CD4-positive, alpha-beta memory T cell (primary cell): ENCODE measurements around the gene NNT. TPM values are rescaled to one million over a fixed set of nuclear protein-coding genes. Genes with fewer than 3 reads are reported as not detected.

Source experiments
- CTCF ChIA-PET: fragments of 350-600 bp; sonication (Branson Sonifier 250); formaldehyde crosslinking; loops from one replicate; lab custom pipeline; 2021; ENCODE audit warnings: inconsistent platforms; ENCODE audit not compliant: partially characterized antibody; lab: Charles Lee
- POLR2A ChIA-PET: fragments of 350-600 bp; sonication (Branson Sonifier 250); formaldehyde crosslinking; loops from one replicate; lab custom pipeline; 2021; ENCODE audit not compliant: partially characterized antibody; lab: Charles Lee
- DNase-seq, 5 donors: peaks; one replicate each; pipeline versions ENCODE4 v3.0.0 to v3.0.0-alpha.2; 2020 to 2022; ENCODE audit warnings: mixed read lengths in 1 of 5
- H3K27ac ChIP-seq: one replicate; pipeline ENCODE4 v1.7.0; 2013; ENCODE audit warnings: low read depth, low read length
- H3K27me3 ChIP-seq: 2 replicates; pipeline ENCODE4 v1.7.0; 2013; ENCODE audit warnings: mild to moderate bottlenecking, low read length, moderate library complexity; ENCODE audit not compliant: insufficient read depth
- H3K36me3 ChIP-seq: 2 replicates; pipeline ENCODE4 v1.7.0; 2013; ENCODE audit warnings: mild to moderate bottlenecking, low read length, moderate library complexity; ENCODE audit not compliant: insufficient read depth
- H3K4me1 ChIP-seq: 2 replicates; pipeline ENCODE4 v1.7.0; 2013; ENCODE audit warnings: mild to moderate bottlenecking, low read length, moderate library complexity; ENCODE audit not compliant: insufficient read depth
- H3K4me3 ChIP-seq, 2 donors: one replicate each; pipeline ENCODE4 v1.7.0; 2013; ENCODE audit warnings: low read length in 2 of 2, mild to moderate bottlenecking in 1 of 2
- H3K9me3 ChIP-seq, 2 donors: one replicate each; pipeline ENCODE4 v1.7.0; 2013; ENCODE audit warnings: low read length in 2 of 2, control low read depth in 1 of 2; ENCODE audit not compliant: control insufficient read depth in 1 of 2
- H3K27ac Mint-ChIP-seq, 7 donors: one replicate each; pipeline ENCODE4 v1.8.0; 2020 to 2021; ENCODE audit warnings: mixed read lengths in 7 of 7, mild to moderate bottlenecking in 6 of 7, inconsistent platforms in 3 of 7, moderate library complexity in 3 of 7
- H3K27me3 Mint-ChIP-seq, 2 donors: one replicate each; pipeline ENCODE4 v1.8.0; 2020 to 2021; ENCODE audit warnings: mixed read lengths in 2 of 2
- H3K36me3 Mint-ChIP-seq, 2 donors: one replicate each; pipeline ENCODE4 v1.8.0; 2020 to 2021; ENCODE audit warnings: mixed read lengths in 2 of 2, inconsistent platforms in 1 of 2, mild to moderate bottlenecking in 1 of 2
- H3K4me1 Mint-ChIP-seq, 4 donors: one replicate each; pipeline ENCODE4 v1.8.0; 2020 to 2021; ENCODE audit warnings: mixed read lengths in 4 of 4, mild to moderate bottlenecking in 1 of 4
- H3K4me3 Mint-ChIP-seq, 8 donors: one replicate each; pipeline ENCODE4 v1.8.0; 2020 to 2021; ENCODE audit warnings: mixed read lengths in 8 of 8, mild to moderate bottlenecking in 7 of 8, moderate library complexity in 6 of 8, inconsistent platforms in 3 of 8
- H3K9me3 Mint-ChIP-seq, 8 donors: one replicate each; pipeline ENCODE4 v1.8.0; 2020 to 2021; ENCODE audit warnings: mixed read lengths in 8 of 8, mild to moderate bottlenecking in 5 of 8, inconsistent platforms in 3 of 8, moderate library complexity in 1 of 8
- intact Hi-C: fragments of 100-400 bp; cut with micrococcal nuclease; formaldehyde crosslinking; loops from one replicate; pipeline ENCODE4 v1.15.1; 2023
- polyA plus RNA-seq, 2 donors: library from polyadenylated mRNA; unstranded; fragments of 300-500 nt; fragmentation: Illumina TruSeq; gene quantifications; one replicate each; pipeline ENCODE4 v1.2.3, GENCODE V29; 2021
- total RNA-seq, 2 experiments: library from RNA; stranded (reverse); gene quantifications; one replicate each; pipeline ENCODE4 v1.2.3, GENCODE V29; 2021

The NNT gene
- total and polyA plus RNA-seq, 4 experiments from 2014 or later = 47.0 to 74.7 (median 56.8) TPM

GRCh38 chr5:43675357-43675756, 72.4 kb downstream of the NNT start:
- no peaks in the 10 kb centered on the region for H3K27me3 ChIP-seq
- H3K36me3 Mint-ChIP-seq = peaks cover 29 to 35% of the 10 kb centered on the region in 2 donors
- H3K36me3 ChIP-seq = no peaks in the 10 kb centered on the region
- H3K4me3 ChIP-seq = no peak overlapping the region
- no peak overlapping the region for H3K27ac ChIP-seq
- intact Hi-C loops = no loop called here
- H3K27ac Mint-ChIP-seq = peak overlapping the region in 2 of 7 donors; percentile 43 to 50
- POLR2A ChIA-PET = interaction anchor here (1.0 kb wide), 1 partner anchor 33 kb away, joined by 3 read pairs; no protein-coding TSS in a partner anchor
- H3K4me1 Mint-ChIP-seq = peaks cover 4 to 29% (median 16%) of the 10 kb centered on the region in 4 donors
- peaks cover 13% of the 10 kb centered on the region for H3K4me1 ChIP-seq
- H3K9me3 Mint-ChIP-seq = peaks cover 0 to 2% (median 0%) of the 10 kb centered on the region in 8 donors
- H3K27me3 Mint-ChIP-seq = no peaks in the 10 kb centered on the region
- DNase-seq = no peak
- CTCF ChIA-PET = interaction anchor here (1.4 kb wide), 1 partner anchor 12 kb away, joined by 5 read pairs; no protein-coding TSS in a partner anchor
- no peak overlapping the region for H3K4me3 Mint-ChIP-seq
- no peaks in the 10 kb centered on the region for H3K9me3 ChIP-seq

GRCh38 chr5:43676083-43676840, 73.3 kb downstream of the NNT start:
- DNase-seq = peak in 1 of 5 donors; percentile 4
- no peaks in the 10 kb centered on the region for H3K27me3 Mint-ChIP-seq
- Histone ChIP-seq H3K27me3 (no peaks in the 10 kb centered on the region), H3K9me3 (no peaks in the 10 kb centered on the region), H3K4me1 (peaks cover 13% of the 10 kb centered on the region), H3K4me3 (no peak overlapping the region), H3K36me3 (no peaks in the 10 kb centered on the region), H3K27ac (no peak overlapping the region)
- ChIA-PET POLR2A (interaction anchor here (1.0 kb wide), 1 partner anchor 34 kb away, joined by 3 read pairs; no protein-coding TSS in a partner anchor), CTCF (interaction anchor here (1.1 to 1.4 kb wide), 2 partner anchors 13 to 45 kb away, joined by 3 to 5 read pairs; no protein-coding TSS in a partner anchor)
- peaks cover 27 to 32% of the 10 kb centered on the region in 2 donors for H3K36me3 Mint-ChIP-seq
- peaks cover 0 to 2% (median 0%) of the 10 kb centered on the region in 8 donors for H3K9me3 Mint-ChIP-seq
- peak overlapping the region in 2 of 8 donors; percentile 27 to 40 for H3K4me3 Mint-ChIP-seq
- peaks cover 3 to 20% (median 9%) of the 10 kb centered on the region in 4 donors for H3K4me1 Mint-ChIP-seq
- peak overlapping the region in 5 of 7 donors; percentile 23 to 54 (median 43) for H3K27ac Mint-ChIP-seq
- intact Hi-C loops = no loop called here

- H3K27ac Mint-ChIP-seq = no peak overlapping the region
- H3K4me3 ChIP-seq = no peak overlapping the region
- intact Hi-C loops = no loop called here
- no peaks in the 10 kb centered on the region for H3K36me3 ChIP-seq
- peaks cover 3 to 20% (median 8%) of the 10 kb centered on the region in 4 donors for H3K4me1 Mint-ChIP-seq
- ChIA-PET CTCF (interaction anchor here (1.1 kb wide), 1 partner anchor 46 kb away, joined by 3 read pairs; no protein-coding TSS in a partner anchor), POLR2A (no interaction called here)
- H3K4me1 ChIP-seq = peaks cover 13% of the 10 kb centered on the region
- peaks cover 24 to 29% of the 10 kb centered on the region in 2 donors for H3K36me3 Mint-ChIP-seq
- no peak overlapping the region for H3K4me3 Mint-ChIP-seq
- no peaks in the 10 kb centered on the region for H3K27me3 ChIP-seq
- H3K9me3 ChIP-seq = no peaks in the 10 kb centered on the region
- H3K9me3 Mint-ChIP-seq = no peaks in the 10 kb centered on the region
- DNase-seq = no peak
- no peaks in the 10 kb centered on the region for H3K27me3 Mint-ChIP-seq
- no peak overlapping the region for H3K27ac ChIP-seq
These were observed 74.3 kb downstream of the NNT start for GRCh38 chr5:43677253-43677652.

GRCh38 chr5:43679214-43679613, 76.2 kb downstream of the NNT start:
- H3K36me3 ChIP-seq = no peaks in the 10 kb centered on the region
- H3K27ac Mint-ChIP-seq = no peak overlapping the region
- POLR2A ChIA-PET = no interaction called here

GRCh38 chr5:43680286-43680685, 77.3 kb downstream of the NNT start:
- Histone ChIP-seq H3K4me3 (no peak overlapping the region), H3K27me3 (no peaks in the 10 kb centered on the region), H3K4me1 (peaks cover 12% of the 10 kb centered on the region), H3K9me3 (no peaks in the 10 kb centered on the region), H3K27ac (no peak overlapping the region), H3K36me3 (no peaks in the 10 kb centered on the region)
- no peak for DNase-seq
- H3K4me1 Mint-ChIP-seq = peaks cover 3 to 5% (median 4%) of the 10 kb centered on the region in 4 donors
- ChIA-PET POLR2A (no interaction called here), CTCF (no interaction called here)
- peaks cover 37 to 40% of the 10 kb centered on the region in 2 donors for H3K36me3 Mint-ChIP-seq
- H3K4me3 Mint-ChIP-seq = no peak overlapping the region
- H3K27ac Mint-ChIP-seq = peak overlapping the region in 1 of 7 donors; percentile 39
- intact Hi-C loops = no loop called here
- H3K27me3 Mint-ChIP-seq = no peaks in the 10 kb centered on the region
- no peaks in the 10 kb centered on the region for H3K9me3 Mint-ChIP-seq

More at GRCh38 chr5:43679214-43679613, 76.2 kb downstream of the NNT start:
- no peak for DNase-seq
- H3K27me3 Mint-ChIP-seq = no peaks in the 10 kb centered on the region
- no peaks in the 10 kb centered on the region for H3K27me3 ChIP-seq
- H3K4me1 Mint-ChIP-seq = peaks cover 5 to 12% (median 7%) of the 10 kb centered on the region in 4 donors
- H3K4me3 ChIP-seq = no peak overlapping the region
- H3K9me3 Mint-ChIP-seq = no peaks in the 10 kb centered on the region
- H3K9me3 ChIP-seq = no peaks in the 10 kb centered on the region
- peaks cover 32 to 34% of the 10 kb centered on the region in 2 donors for H3K36me3 Mint-ChIP-seq
- CTCF ChIA-PET = no interaction called here
- no peak overlapping the region for H3K4me3 Mint-ChIP-seq
- peaks cover 13% of the 10 kb centered on the region for H3K4me1 ChIP-seq
- intact Hi-C loops = no loop called here
- no peak overlapping the region for H3K27ac ChIP-seq

DNA sequence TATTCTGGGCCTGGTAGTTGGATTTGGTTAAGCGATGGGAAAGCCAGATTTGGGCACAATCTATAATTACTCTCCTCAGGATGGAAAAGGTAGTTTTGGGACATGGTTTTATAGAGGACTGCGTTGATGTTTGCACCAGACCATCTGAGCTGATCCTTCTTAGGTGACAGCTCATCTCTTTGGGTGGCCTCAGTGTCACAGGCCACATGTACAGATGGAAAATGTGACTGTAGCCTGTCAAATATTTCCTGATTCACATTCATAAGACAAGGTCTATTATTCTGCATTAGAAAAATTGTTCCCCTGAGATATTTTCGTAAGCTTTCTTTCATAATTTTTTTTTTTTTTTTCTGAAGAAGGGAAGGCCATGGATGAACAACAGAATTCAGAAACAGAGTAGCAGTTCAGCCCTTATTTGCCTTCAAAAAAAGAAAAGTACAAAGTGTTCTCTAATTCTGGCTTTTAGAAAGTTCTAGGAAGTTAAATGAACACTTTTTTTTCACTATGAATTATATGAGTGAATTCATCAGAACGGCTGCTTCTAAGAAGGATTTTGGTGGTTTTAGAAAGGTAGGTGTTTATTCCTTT, 81.0 kb downstream of the NNT start:
- POLR2A ChIA-PET = no interaction called here
- intact Hi-C loops = no loop called here
- H3K36me3 Mint-ChIP-seq = peaks cover 57 to 59% of the 10 kb centered on the region in 2 donors
- H3K9me3 Mint-ChIP-seq = no peaks in the 10 kb centered on the region
- Histone ChIP-seq H3K4me1 (no peaks in the 10 kb centered on the region), H3K4me3 (no peak overlapping the region), H3K36me3 (no peaks in the 10 kb centered on the region), H3K27me3 (no peaks in the 10 kb centered on the region), H3K27ac (no peak overlapping the region), H3K9me3 (no peaks in the 10 kb centered on the region)
- DNase-seq = no peak
- CTCF ChIA-PET = no interaction called here
- H3K27me3 Mint-ChIP-seq = no peaks in the 10 kb centered on the region
- H3K4me1 Mint-ChIP-seq = peaks cover 0 to 6% (median 5%) of the 10 kb centered on the region in 4 donors
- H3K27ac Mint-ChIP-seq = no peak overlapping the region
- H3K4me3 Mint-ChIP-seq = no peak overlapping the region
